ENCODE measurements around the gene MRPS26. TPM values are rescaled to one million over a fixed set of nuclear protein-coding genes. Genes with fewer than 3 reads are reported as not detected.
"Not testable (repeated sequence)": the region's sequence is repeated elsewhere in the genome, so short reads cannot be mapped to it uniquely, and the experiment has no call there.

Gene MRPS26
- polyA plus RNA-seq, 1 experiment, result 22.8 TPM

GRCh38 chr20:3074812-3075211, 29.0 kb downstream of the MRPS26 start:
- ChIA-PET POLR2A (no interaction called here), CTCF (no interaction called here)
- DNase-seq (ENCODE audit: low read depth, low spot score), result no peak
- TF ChIP-seq CTCF (IDR thresholded peaks at IDR 0.05; ENCODE audit: low read depth, low read length), result no peak
- Histone ChIP-seq H3K27ac (ENCODE audit: low read depth, low read length) (no peak overlapping the region), H3K27me3 (ENCODE audit: control insufficient read depth, insufficient read depth, low read length) (peaks cover 31% of the 10 kb centered on the region), H3K9me3 (ENCODE audit: control insufficient read depth, insufficient read depth, low read length) (peaks cover 5% of the 10 kb centered on the region; the same call in 1 of the 2 replicates), H3K4me3 (ENCODE audit: low read depth, low read length) (no peak overlapping the region)

- POLR2A ChIA-PET; H3K27ac ChIP-seq (ENCODE audit: low read depth, low read length); DNase-seq (ENCODE audit: low read depth, low spot score); H3K4me3 ChIP-seq (ENCODE audit: low read depth, low read length); CTCF ChIA-PET; H3K9me3 ChIP-seq (ENCODE audit: control insufficient read depth, insufficient read depth, low read length): not testable (repeated sequence)
- H3K27me3 ChIP-seq (ENCODE audit: control insufficient read depth, insufficient read depth, low read length), result peaks cover 32% of the 10 kb centered on the region
Measured at GRCh38 chr20:3075315-3075714, 29.5 kb downstream of the MRPS26 start.

- H3K27me3 ChIP-seq (ENCODE audit: control insufficient read depth, insufficient read depth, low read length), result peaks cover 42% of the 10 kb centered on the region
- peaks cover under 1% of the 10 kb centered on the region; the same call in 1 of the 2 replicates for H3K9me3 ChIP-seq (ENCODE audit: control insufficient read depth, insufficient read depth, low read length)
- no peak for DNase-seq (ENCODE audit: low read depth, low spot score)
- H3K4me3 ChIP-seq (ENCODE audit: low read depth, low read length), result no peak overlapping the region
- CTCF ChIA-PET, result interaction anchor here (1.1 to 1.6 kb wide), 3 partner anchors 24 to 28 kb away, joined by 3 to 20 read pairs (median 3); no protein-coding TSS in a partner anchor
- POLR2A ChIA-PET, result interaction anchor here (0.6 kb wide), 1 partner anchor 27 kb away, joined by 3 read pairs; no protein-coding TSS in a partner anchor
- no peak overlapping the region for H3K27ac ChIP-seq (ENCODE audit: low read depth, low read length)
- TF ChIP-seq CTCF (IDR thresholded peaks at IDR 0.05; ENCODE audit: low read depth, low read length), result no peak
Measured at GRCh38 chr20:3077618-3078134, 31.8 kb downstream of the MRPS26 start.

- Histone ChIP-seq H3K27ac (ENCODE audit: low read depth, low read length) (no peak overlapping the region), H3K27me3 (ENCODE audit: control insufficient read depth, insufficient read depth, low read length) (peaks cover 49% of the 10 kb centered on the region), H3K4me3 (ENCODE audit: low read depth, low read length) (no peak overlapping the region), H3K9me3 (ENCODE audit: control insufficient read depth, insufficient read depth, low read length) (no peaks in the 10 kb centered on the region; the same call in 1 of the 2 replicates)
- ChIA-PET CTCF (no interaction called here), POLR2A (no interaction called here)
- DNase-seq (ENCODE audit: low read depth, low spot score), result no peak
- no peak for TF ChIP-seq CTCF (IDR thresholded peaks at IDR 0.05; ENCODE audit: low read depth, low read length)
Measured at GRCh38 chr20:3080939-3081388, 35.1 kb downstream of the MRPS26 start.

- DNase-seq (ENCODE audit: low read depth, low spot score), result no peak
- ChIA-PET POLR2A (no interaction called here), CTCF (no interaction called here)
- Histone ChIP-seq H3K4me3 (ENCODE audit: low read depth, low read length) (no peak overlapping the region), H3K27me3 (ENCODE audit: control insufficient read depth, insufficient read depth, low read length) (peaks cover 46% of the 10 kb centered on the region), H3K9me3 (ENCODE audit: control insufficient read depth, insufficient read depth, low read length) (no peaks in the 10 kb centered on the region; the same call in 1 of the 2 replicates), H3K27ac (ENCODE audit: low read depth, low read length) (no peak overlapping the region)
- no peak for TF ChIP-seq CTCF (IDR thresholded peaks at IDR 0.05; ENCODE audit: low read depth, low read length)
Measured at GRCh38 chr20:3081641-3082040, 35.8 kb downstream of the MRPS26 start.
